Astrocyte (in vitro differentiated cells and primary cell): ENCODE results near the gene VWF. TPM values are rescaled to one million over a fixed set of nuclear protein-coding genes. Genes with fewer than 3 reads are reported as not detected.

ENCODE experiments used
- DNase-seq: peaks from one replicate; pipeline ENCODE4 v3.0.0-alpha.2; 2010; ENCODE audit warnings: low read depth
- FAIRE-seq: peaks from 2 replicates; lab custom pipeline; 2011; peaks lifted over from hg19 to GRCh38; lab: Jason Lieb, UNC
- H2AFZ ChIP-seq: 2 replicates; pipeline ENCODE4 v1.6.0; 2012; ENCODE audit warnings: low read depth, low read length, inconsistent platforms
- H3K27ac ChIP-seq: 2 replicates; pipeline ENCODE4 v1.5.1; 2011; ENCODE audit warnings: low read depth, low read length, inconsistent platforms
- H3K27me3 ChIP-seq: 2 replicates; pipeline ENCODE4 v1.6.0; 2011; ENCODE audit warnings: low read length, inconsistent platforms; ENCODE audit not compliant: insufficient read depth
- H3K36me3 ChIP-seq: 2 replicates; pipeline ENCODE4 v1.5.1; 2011; ENCODE audit warnings: low read length, inconsistent platforms; ENCODE audit not compliant: insufficient read depth
- H3K4me1 ChIP-seq: 2 replicates; pipeline ENCODE4 v1.5.1; 2011; ENCODE audit warnings: low read length, inconsistent platforms; ENCODE audit not compliant: insufficient read depth
- H3K4me2 ChIP-seq: 2 replicates; pipeline ENCODE4 v1.6.0; 2012; ENCODE audit warnings: low read length, inconsistent platforms
- H3K4me3 ChIP-seq: 2 replicates; pipeline ENCODE4 v1.5.1; 2011; ENCODE audit warnings: low read depth, mild to moderate bottlenecking, low read length, inconsistent platforms; ENCODE audit not compliant: insufficient read depth
- H3K79me2 ChIP-seq: 2 replicates; pipeline ENCODE4 v1.6.0; 2012; ENCODE audit warnings: mild to moderate bottlenecking, low read length, inconsistent platforms; ENCODE audit not compliant: insufficient read depth
- H3K9ac ChIP-seq: 2 replicates; pipeline ENCODE4 v1.6.0; 2012; ENCODE audit warnings: mild to moderate bottlenecking, low read length, inconsistent platforms
- H3K9me3 ChIP-seq: 2 replicates; pipeline ENCODE4 v1.5.1; 2012; ENCODE audit warnings: low read depth, mild to moderate bottlenecking, low read length, inconsistent platforms; ENCODE audit not compliant: insufficient read depth
- H4K20me1 ChIP-seq: 2 replicates; pipeline ENCODE4 v1.6.0; 2012; ENCODE audit warnings: low read length, inconsistent platforms; ENCODE audit not compliant: insufficient read depth
- H3K27ac Mint-ChIP-seq: one replicate; pipeline ENCODE4 v1.8.0; 2021; ENCODE audit warnings: mild to moderate bottlenecking, mixed read lengths; ENCODE audit not compliant: unreplicated experiment
- H3K27me3 Mint-ChIP-seq: one replicate; pipeline ENCODE4 v1.8.0; 2021; ENCODE audit warnings: low read depth, mixed read lengths; ENCODE audit not compliant: unreplicated experiment
- H3K36me3 Mint-ChIP-seq: one replicate; pipeline ENCODE4 v1.8.0; 2021; ENCODE audit warnings: low read depth, mixed read lengths; ENCODE audit not compliant: unreplicated experiment
- H3K4me1 Mint-ChIP-seq: one replicate; pipeline ENCODE4 v1.8.0; 2021; ENCODE audit warnings: low read depth, mixed read lengths; ENCODE audit not compliant: unreplicated experiment
- H3K4me3 Mint-ChIP-seq: one replicate; pipeline ENCODE4 v1.8.0; 2021; ENCODE audit warnings: mild to moderate bottlenecking, moderate library complexity, mixed read lengths; ENCODE audit not compliant: unreplicated experiment
- H3K9me3 Mint-ChIP-seq: one replicate; pipeline ENCODE4 v1.8.0; 2021; ENCODE audit warnings: mild to moderate bottlenecking, mixed read lengths; ENCODE audit not compliant: unreplicated experiment
- EZH2 ChIP-seq: IDR thresholded peaks from 2 replicates; pipeline ENCODE4 v1.6.1; 2012; ENCODE audit warnings: mild to moderate bottlenecking, low read length, inconsistent platforms; ENCODE audit not compliant: insufficient read depth
- total RNA-seq: library from RNA; stranded (reverse); gene quantifications from 2 replicates; pipeline ENCODE4 v1.2.1, GENCODE V29; 2021
- TF ChIP-seq, protein P1 (sequence below): IDR thresholded peaks from 2 replicates; pipeline ENCODE4 v1.5.1; 2011; ENCODE audit warnings: low read depth, mild to moderate bottlenecking, inconsistent platforms, low read length, moderate library complexity; ENCODE audit not compliant: insufficient read depth

VWF gene
- total RNA-seq, 1 donor from 2014 or later: 0.23 TPM

DNA sequence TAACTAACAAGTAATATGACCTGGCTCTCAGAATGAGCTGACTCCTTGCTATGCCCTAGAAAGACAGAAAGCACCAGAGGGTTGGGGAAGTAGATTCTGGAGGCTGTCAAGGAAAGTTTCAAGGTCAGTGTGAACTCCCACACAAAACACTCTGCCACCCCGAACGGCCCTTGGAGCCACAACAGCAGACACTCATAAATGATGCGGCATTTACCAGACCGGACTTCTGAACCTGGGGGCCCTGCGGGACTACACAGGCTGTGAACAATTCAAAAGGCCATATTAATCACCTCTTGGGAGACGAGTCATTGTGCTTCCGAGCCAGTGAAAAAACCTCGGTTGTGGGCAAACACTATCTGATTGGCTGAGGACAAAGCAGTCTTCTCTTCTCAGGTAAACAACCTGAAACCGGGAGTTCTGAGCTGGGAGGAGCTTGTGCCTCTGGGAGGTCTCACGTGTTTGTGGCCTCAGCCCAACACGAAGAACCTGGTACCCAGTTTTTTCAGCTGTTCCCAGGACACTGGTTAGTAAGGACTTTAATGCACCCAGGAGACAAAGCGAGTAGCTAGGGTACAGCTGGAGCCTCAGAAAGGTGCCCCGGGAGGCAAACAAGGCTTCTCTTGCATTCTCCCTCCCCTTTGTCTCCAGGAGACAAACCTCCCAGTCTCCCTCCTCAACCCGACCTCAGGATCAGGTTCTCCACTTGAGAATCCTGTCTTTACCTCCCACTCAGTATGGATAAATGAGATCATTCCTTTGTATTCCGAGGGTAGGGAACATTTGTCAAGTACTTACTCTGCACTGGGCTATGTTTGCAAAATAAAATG lies 35.3 kb downstream of the VWF start:
- peaks cover 43% of the 10 kb centered on the region for H3K4me1 ChIP-seq
- no peaks in the 10 kb centered on the region for H3K9me3 ChIP-seq
- FAIRE-seq (no peak), DNase-seq (peak; percentile 62)
- H3K79me2 ChIP-seq: no peaks in the 10 kb centered on the region
- peak overlapping the region; percentile 13 for H2AFZ ChIP-seq
- peak overlapping the region; percentile 11 for H3K9ac ChIP-seq
- H3K4me1 Mint-ChIP-seq: peaks cover 51% of the 10 kb centered on the region
- no peaks in the 10 kb centered on the region for H3K36me3 ChIP-seq
- H3K4me3 Mint-ChIP-seq: no peak overlapping the region
- H4K20me1 ChIP-seq: no peaks in the 10 kb centered on the region
- H3K9me3 Mint-ChIP-seq: peaks cover 4% of the 10 kb centered on the region
- H3K4me3 ChIP-seq: no peak overlapping the region
- no peaks in the 10 kb centered on the region for H3K27me3 Mint-ChIP-seq
- H3K36me3 Mint-ChIP-seq: no peaks in the 10 kb centered on the region
- H3K4me2 ChIP-seq: peak overlapping the region; percentile 54
- peak overlapping the region; percentile 21 for H3K27ac ChIP-seq
- no peak for TF ChIP-seq EZH2
- TF ChIP-seq, protein P1, sequence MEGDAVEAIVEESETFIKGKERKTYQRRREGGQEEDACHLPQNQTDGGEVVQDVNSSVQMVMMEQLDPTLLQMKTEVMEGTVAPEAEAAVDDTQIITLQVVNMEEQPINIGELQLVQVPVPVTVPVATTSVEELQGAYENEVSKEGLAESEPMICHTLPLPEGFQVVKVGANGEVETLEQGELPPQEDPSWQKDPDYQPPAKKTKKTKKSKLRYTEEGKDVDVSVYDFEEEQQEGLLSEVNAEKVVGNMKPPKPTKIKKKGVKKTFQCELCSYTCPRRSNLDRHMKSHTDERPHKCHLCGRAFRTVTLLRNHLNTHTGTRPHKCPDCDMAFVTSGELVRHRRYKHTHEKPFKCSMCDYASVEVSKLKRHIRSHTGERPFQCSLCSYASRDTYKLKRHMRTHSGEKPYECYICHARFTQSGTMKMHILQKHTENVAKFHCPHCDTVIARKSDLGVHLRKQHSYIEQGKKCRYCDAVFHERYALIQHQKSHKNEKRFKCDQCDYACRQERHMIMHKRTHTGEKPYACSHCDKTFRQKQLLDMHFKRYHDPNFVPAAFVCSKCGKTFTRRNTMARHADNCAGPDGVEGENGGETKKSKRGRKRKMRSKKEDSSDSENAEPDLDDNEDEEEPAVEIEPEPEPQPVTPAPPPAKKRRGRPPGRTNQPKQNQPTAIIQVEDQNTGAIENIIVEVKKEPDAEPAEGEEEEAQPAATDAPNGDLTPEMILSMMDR: no peak
- no peaks in the 10 kb centered on the region for H3K27me3 ChIP-seq
- peak overlapping the region; percentile 80 for H3K27ac Mint-ChIP-seq

DNA sequence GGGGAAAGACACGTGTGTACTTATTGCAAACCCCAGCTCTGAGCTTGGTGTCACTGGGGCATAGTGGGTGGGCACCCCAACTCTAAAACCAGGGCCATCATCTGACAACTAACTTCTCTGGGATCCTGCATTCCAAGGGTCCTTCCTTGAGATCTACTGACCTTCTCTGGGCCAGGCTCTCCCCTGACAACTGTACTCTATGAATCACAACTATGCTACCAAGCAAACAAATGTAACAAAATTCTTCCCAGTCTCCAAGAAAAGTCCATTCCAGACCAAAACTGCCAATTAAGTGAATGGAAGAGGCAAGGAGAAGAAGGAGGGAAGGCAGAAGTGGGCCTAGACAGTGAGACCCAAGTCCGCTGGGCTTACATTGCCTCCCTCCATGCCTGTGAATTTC lies 38.2 kb downstream of the VWF start:
- no peaks in the 10 kb centered on the region for H3K36me3 ChIP-seq
- no peak overlapping the region for H3K27ac ChIP-seq
- no peak for FAIRE-seq
- peaks cover 36% of the 10 kb centered on the region for H3K4me1 ChIP-seq
- no peaks in the 10 kb centered on the region for H3K79me2 ChIP-seq
- H3K4me2 ChIP-seq: no peak overlapping the region
- H3K4me3 ChIP-seq: no peak overlapping the region
- TF ChIP-seq, protein P1: no peak
- no peak overlapping the region for H2AFZ ChIP-seq
- no peak for DNase-seq
- no peaks in the 10 kb centered on the region for H3K27me3 ChIP-seq
- no peaks in the 10 kb centered on the region for H3K9me3 ChIP-seq
- Mint-ChIP-seq H3K9me3 (peaks cover 4% of the 10 kb centered on the region), H3K36me3 (no peaks in the 10 kb centered on the region), H3K27ac (peak overlapping the region; percentile 76), H3K4me3 (no peak overlapping the region), H3K4me1 (peaks cover 53% of the 10 kb centered on the region), H3K27me3 (no peaks in the 10 kb centered on the region)
- H4K20me1 ChIP-seq: no peaks in the 10 kb centered on the region
- H3K9ac ChIP-seq: no peak overlapping the region

DNA sequence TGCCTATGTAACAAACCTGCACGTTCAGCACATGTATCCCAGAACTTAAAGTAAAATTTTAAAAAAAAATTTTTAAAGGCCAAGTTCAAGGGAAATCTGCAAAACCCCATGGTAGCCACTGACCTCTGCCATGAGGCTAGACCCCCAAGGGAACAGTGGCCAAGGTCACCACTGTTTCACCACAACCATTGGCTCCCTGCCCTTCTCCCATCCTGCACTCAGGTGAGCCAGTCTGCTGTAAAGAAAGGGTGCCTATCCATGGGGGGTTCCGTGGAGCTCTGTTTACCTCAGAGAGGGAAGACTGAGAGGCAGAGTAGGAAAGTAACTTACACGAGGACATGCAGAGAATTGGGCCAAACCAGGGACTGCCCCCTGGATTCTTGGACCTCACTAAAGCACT lies 38.6 kb downstream of the VWF start:
- FAIRE-seq: no peak
- Histone ChIP-seq H3K27ac (no peak overlapping the region), H2AFZ (no peak overlapping the region), H3K27me3 (no peaks in the 10 kb centered on the region), H3K9ac (no peak overlapping the region), H3K9me3 (no peaks in the 10 kb centered on the region), H3K79me2 (no peaks in the 10 kb centered on the region), H3K4me1 (peaks cover 36% of the 10 kb centered on the region), H3K36me3 (no peaks in the 10 kb centered on the region), H3K4me3 (no peak overlapping the region), H4K20me1 (no peaks in the 10 kb centered on the region), H3K4me2 (no peak overlapping the region)
- no peak overlapping the region for H3K4me3 Mint-ChIP-seq
- no peaks in the 10 kb centered on the region for H3K27me3 Mint-ChIP-seq
- peaks cover 4% of the 10 kb centered on the region for H3K9me3 Mint-ChIP-seq
- DNase-seq: no peak
- H3K36me3 Mint-ChIP-seq: no peaks in the 10 kb centered on the region
- no peak for TF ChIP-seq EZH2
- H3K4me1 Mint-ChIP-seq: peaks cover 53% of the 10 kb centered on the region
- no peak overlapping the region for H3K27ac Mint-ChIP-seq
